Hepatocyte (in vitro differentiated cells): ENCODE data around the gene DDX41. TPM values are rescaled to one million over a fixed set of nuclear protein-coding genes. Genes with fewer than 3 reads are reported as not detected.

Experiments used
- DNase-seq: peaks from one replicate; pipeline ENCODE4 v3.0.0-alpha.2; 2016; ENCODE audit warnings: low spot score
- H2AFZ ChIP-seq: fragments of 200-600 bp; sonication (generic); 2 replicates; pipeline ENCODE4 v1.6.0; 2016; ENCODE audit warnings: antibody characterized with exemption, mild to moderate bottlenecking
- H3K27ac ChIP-seq: fragments of 200-600 bp; sonication (generic); 2 replicates; pipeline ENCODE4 v1.5.1; 2016; ENCODE audit warnings: mild to moderate bottlenecking
- H3K27me3 ChIP-seq: fragments of 200-600 bp; sonication (generic); 2 replicates; pipeline ENCODE4 v1.6.1; 2016
- H3K36me3 ChIP-seq: fragments of 200-600 bp; sonication (generic); replicated peaks from 2 replicates; pipeline ENCODE4 v1.5.1; 2016; ENCODE audit warnings: low read depth; ENCODE audit not compliant: insufficient read depth
- H3K4me1 ChIP-seq: fragments of 200-600 bp; sonication (generic); 2 replicates; pipeline ENCODE4 v1.5.1; 2016; ENCODE audit warnings: mild to moderate bottlenecking, moderate library complexity; ENCODE audit not compliant: insufficient read depth
- H3K4me2 ChIP-seq: fragments of 200-600 bp; sonication (generic); 2 replicates; pipeline ENCODE4 v1.6.0; 2016
- H3K4me3 ChIP-seq: fragments of 200-600 bp; sonication (generic); 2 replicates; pipeline ENCODE4 v1.5.1; 2016; ENCODE audit warnings: mild to moderate bottlenecking
- H3K79me2 ChIP-seq: fragments of 200-600 bp; sonication (generic); 2 replicates; pipeline ENCODE4 v1.6.0; 2017; ENCODE audit warnings: mild to moderate bottlenecking
- H3K9me2 ChIP-seq: fragments of 200-600 bp; sonication (generic); replicated peaks from 2 replicates; pipeline ENCODE4 v1.6.0; 2017; ENCODE audit warnings: mild to moderate bottlenecking; ENCODE audit not compliant: insufficient read depth
- H3K9me3 ChIP-seq: fragments of 200-600 bp; sonication (generic); 2 replicates; pipeline ENCODE4 v1.5.1; 2016; ENCODE audit warnings: low read depth, mild to moderate bottlenecking
- H4K20me1 ChIP-seq: fragments of 200-600 bp; sonication (generic); 2 replicates; pipeline ENCODE4 v1.6.0; 2016; ENCODE audit warnings: mild to moderate bottlenecking; ENCODE audit not compliant: insufficient read depth, poor library complexity, severe bottlenecking
- EZH2 ChIP-seq: fragments of 200-600 bp; sonication (generic); IDR thresholded peaks from 2 replicates; pipeline ENCODE4 v1.6.1; 2016; ENCODE audit warnings: antibody characterized with exemption, mild to moderate bottlenecking, borderline replicate concordance
- EZH2phosphoT487 ChIP-seq: fragments of 200-600 bp; sonication (generic); IDR thresholded peaks from one replicate; pipeline ENCODE4 v1.6.1; 2018; ENCODE audit warnings: antibody characterized with exemption, mild to moderate bottlenecking, low read depth, moderate library complexity; ENCODE audit not compliant: unreplicated experiment, severe bottlenecking
- WGBS: methylation state at CpG from one replicate; pipeline ENCODE4 v1.1.6; 2016; ENCODE audit warnings: low lambda C conversion rate; ENCODE audit errors: missing lambda C conversion rate; 5-methylcytosine and 5-hydroxymethylcytosine counted together
- polyA plus RNA-seq: library from polyadenylated mRNA; unstranded; fragments of >200 nt; fragmentation: Nextera tagmentation; extraction: Ambion mirVana; gene quantifications from 2 replicates; pipeline ENCODE4 v1.2.1, GENCODE V29; 2016
- total RNA-seq: library from RNA; depleted of rRNA; stranded (reverse); fragments of >200 nt; gene quantifications from 2 replicates; pipeline ENCODE4 v1.2.3, GENCODE V29; 2014
- TF ChIP-seq, protein P1 (sequence below): fragments of 200-600 bp; sonication (generic); IDR thresholded peaks from 2 replicates; pipeline ENCODE4 v1.5.1; 2016; ENCODE audit warnings: antibody characterized with exemption, mild to moderate bottlenecking; ENCODE audit not compliant: poor library complexity

The DDX41 gene
- total and polyA plus RNA-seq, 2 experiments from 2014 or later, result 45.0 to 50.7 TPM

DNA sequence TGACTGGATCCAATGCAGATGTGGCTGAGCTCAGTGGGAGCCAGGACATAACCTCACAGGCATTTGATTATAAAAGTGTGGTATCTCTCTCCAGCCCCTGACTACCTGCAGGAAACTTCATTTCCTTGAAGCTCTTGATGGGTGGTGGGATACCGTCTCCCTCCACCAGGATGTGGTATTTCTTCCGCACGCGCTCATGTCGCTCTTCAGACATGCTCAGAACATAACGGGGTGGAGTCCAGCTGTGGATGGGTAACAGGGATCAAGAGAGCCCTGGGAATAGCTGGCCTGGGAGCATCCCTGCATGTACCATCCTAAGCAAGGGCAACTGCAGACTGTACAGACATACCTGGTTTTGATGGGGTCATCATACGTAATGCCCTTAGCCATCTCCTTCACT, 1.2 kb downstream of the DDX41 start:
- Histone ChIP-seq H3K4me1 (peaks cover 4% of the 10 kb centered on the region), H3K9me3 (no peaks in the 10 kb centered on the region), H3K9me2 (no peaks in the 10 kb centered on the region), H3K36me3 (no peaks in the 10 kb centered on the region), H3K4me3 (no peak overlapping the region), H4K20me1 (no peaks in the 10 kb centered on the region), H2AFZ (no peak overlapping the region), H3K79me2 (peaks cover 20% of the 10 kb centered on the region), H3K27ac (no peak overlapping the region), H3K27me3 (no peaks in the 10 kb centered on the region), H3K4me2 (peak overlapping the region; percentile 99)
- TF ChIP-seq, protein P1, sequence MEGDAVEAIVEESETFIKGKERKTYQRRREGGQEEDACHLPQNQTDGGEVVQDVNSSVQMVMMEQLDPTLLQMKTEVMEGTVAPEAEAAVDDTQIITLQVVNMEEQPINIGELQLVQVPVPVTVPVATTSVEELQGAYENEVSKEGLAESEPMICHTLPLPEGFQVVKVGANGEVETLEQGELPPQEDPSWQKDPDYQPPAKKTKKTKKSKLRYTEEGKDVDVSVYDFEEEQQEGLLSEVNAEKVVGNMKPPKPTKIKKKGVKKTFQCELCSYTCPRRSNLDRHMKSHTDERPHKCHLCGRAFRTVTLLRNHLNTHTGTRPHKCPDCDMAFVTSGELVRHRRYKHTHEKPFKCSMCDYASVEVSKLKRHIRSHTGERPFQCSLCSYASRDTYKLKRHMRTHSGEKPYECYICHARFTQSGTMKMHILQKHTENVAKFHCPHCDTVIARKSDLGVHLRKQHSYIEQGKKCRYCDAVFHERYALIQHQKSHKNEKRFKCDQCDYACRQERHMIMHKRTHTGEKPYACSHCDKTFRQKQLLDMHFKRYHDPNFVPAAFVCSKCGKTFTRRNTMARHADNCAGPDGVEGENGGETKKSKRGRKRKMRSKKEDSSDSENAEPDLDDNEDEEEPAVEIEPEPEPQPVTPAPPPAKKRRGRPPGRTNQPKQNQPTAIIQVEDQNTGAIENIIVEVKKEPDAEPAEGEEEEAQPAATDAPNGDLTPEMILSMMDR, result no peak
- TF ChIP-seq EZH2 (no peak), EZH2phosphoT487 (no peak)
- 94% methylated on average over 7 of the region's 7 CpGs for WGBS
- DNase-seq, result no peak

DNA sequence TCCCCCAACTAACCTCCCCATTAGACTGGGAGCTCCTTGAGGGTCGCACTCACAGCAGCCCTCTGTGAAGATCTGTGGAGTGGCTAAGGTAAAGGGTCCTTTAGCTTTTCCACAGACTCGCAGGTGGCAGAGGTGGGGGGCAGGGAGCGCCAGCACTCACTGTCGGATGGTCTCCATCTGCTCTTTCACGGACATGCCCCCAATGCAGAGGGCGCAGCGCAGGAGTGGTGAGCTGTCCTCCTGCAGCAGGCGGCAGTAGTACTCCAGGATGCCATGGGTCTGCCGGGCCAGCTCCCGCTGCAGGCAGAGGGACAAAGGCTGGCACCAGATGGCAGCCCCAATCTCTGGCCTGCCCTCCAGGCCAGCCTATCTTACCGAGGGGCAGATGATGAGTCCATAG, 2.2 kb downstream of the DDX41 start:
- Histone ChIP-seq H3K27me3 (no peaks in the 10 kb centered on the region), H3K9me3 (no peaks in the 10 kb centered on the region), H3K9me2 (no peaks in the 10 kb centered on the region), H3K4me3 (no peak overlapping the region), H3K79me2 (peaks cover 19% of the 10 kb centered on the region), H3K36me3 (no peaks in the 10 kb centered on the region), H4K20me1 (no peaks in the 10 kb centered on the region), H3K27ac (no peak overlapping the region), H3K4me2 (no peak overlapping the region), H2AFZ (no peak overlapping the region), H3K4me1 (peaks cover 4% of the 10 kb centered on the region)
- TF ChIP-seq EZH2 (no peak), EZH2phosphoT487 (no peak)
- TF ChIP-seq, protein P1, result no peak
- no peak for DNase-seq
- 96% methylated on average over 11 of the region's 11 CpGs for WGBS

DNA sequence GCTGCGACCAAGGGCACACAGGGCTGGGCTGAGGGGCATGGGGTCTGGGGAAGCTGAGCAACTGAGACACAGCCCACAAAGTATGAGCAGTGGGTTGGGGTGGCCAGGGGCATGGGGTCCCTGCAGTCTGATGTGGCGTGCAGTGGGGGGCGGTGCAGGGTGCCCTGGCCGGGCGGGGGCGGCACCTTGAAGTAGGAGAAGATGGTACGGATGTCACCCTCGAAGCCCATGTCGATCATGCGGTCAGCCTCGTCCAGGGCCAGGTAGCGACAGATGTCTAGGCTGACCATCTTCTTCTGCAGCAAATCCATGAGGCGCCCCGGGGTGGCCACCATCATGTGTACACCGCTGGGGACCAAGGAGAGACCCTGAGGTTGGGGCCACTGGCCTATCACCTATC, 3.3 kb downstream of the DDX41 start:
- Histone ChIP-seq H3K4me2 (no peak overlapping the region), H2AFZ (no peak overlapping the region), H3K27ac (no peak overlapping the region), H3K4me3 (no peak overlapping the region), H4K20me1 (no peaks in the 10 kb centered on the region), H3K27me3 (no peaks in the 10 kb centered on the region), H3K79me2 (peaks cover 15% of the 10 kb centered on the region), H3K9me2 (no peaks in the 10 kb centered on the region), H3K36me3 (no peaks in the 10 kb centered on the region), H3K9me3 (no peaks in the 10 kb centered on the region), H3K4me1 (peaks cover 4% of the 10 kb centered on the region)
- 92% methylated on average over 9 of the region's 15 CpGs for WGBS
- DNase-seq, result no peak
- TF ChIP-seq EZH2phosphoT487 (no peak), EZH2 (no peak)
- TF ChIP-seq, protein P1, result no peak

DNA sequence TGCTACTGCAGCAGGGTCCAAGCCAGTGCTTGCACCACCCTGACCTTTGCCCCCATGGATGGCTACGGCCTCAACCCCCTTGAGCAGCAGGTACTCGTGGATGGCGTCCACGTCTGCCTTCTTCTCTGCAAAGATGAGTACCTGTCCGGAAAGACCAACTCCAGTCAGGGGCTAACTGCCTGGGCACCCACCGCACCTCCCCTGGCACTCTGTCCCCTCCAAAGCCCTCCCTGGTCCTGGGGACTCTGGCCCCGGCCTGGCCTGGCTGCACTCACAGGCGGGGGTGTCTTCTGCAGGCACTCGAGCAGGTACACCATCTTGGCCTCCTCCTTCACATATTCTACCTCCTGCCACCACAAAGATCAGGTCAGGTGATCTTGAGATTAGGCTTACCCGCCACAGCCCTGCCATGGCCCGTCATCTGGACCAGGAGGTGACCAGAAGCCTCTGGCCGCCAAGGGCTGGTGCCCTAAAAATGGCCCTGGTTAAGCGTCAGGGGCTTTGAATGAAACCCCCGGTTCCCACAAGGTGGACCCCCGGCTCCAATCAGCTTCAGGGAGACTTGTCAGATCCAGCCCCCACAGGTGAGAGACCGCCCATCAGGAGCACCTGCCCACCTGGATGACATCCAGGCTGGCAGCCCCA, 3.9 kb downstream of the DDX41 start:
- no peak overlapping the region for H2AFZ ChIP-seq
- no peaks in the 10 kb centered on the region for H3K9me3 ChIP-seq
- peaks cover 15% of the 10 kb centered on the region for H3K79me2 ChIP-seq
- no peak overlapping the region for H3K4me2 ChIP-seq
- TF ChIP-seq, protein P1, result no peak
- no peak for TF ChIP-seq EZH2phosphoT487
- TF ChIP-seq EZH2, result no peak
- no peaks in the 10 kb centered on the region for H4K20me1 ChIP-seq
- H3K9me2 ChIP-seq, result no peaks in the 10 kb centered on the region
- peaks cover 4% of the 10 kb centered on the region for H3K4me1 ChIP-seq
- DNase-seq, result no peak
- H3K4me3 ChIP-seq, result no peak overlapping the region
- no peaks in the 10 kb centered on the region for H3K36me3 ChIP-seq
- H3K27me3 ChIP-seq, result no peaks in the 10 kb centered on the region
- WGBS, result 90% methylated on average over 16 of the region's 16 CpGs
- no peak overlapping the region for H3K27ac ChIP-seq
